ENCODE results near the gene PTPRS. TPM values are rescaled to one million over a fixed set of nuclear protein-coding genes. Genes with fewer than 3 reads are reported as not detected.
"Not testable (repeated sequence)": the region's sequence is repeated elsewhere in the genome, so short reads cannot be mapped to it uniquely, and the experiment has no call there.

The PTPRS gene
- total and polyA plus RNA-seq, 4 donors: 10.9 to 96.7 (median 46.4) TPM

DNA sequence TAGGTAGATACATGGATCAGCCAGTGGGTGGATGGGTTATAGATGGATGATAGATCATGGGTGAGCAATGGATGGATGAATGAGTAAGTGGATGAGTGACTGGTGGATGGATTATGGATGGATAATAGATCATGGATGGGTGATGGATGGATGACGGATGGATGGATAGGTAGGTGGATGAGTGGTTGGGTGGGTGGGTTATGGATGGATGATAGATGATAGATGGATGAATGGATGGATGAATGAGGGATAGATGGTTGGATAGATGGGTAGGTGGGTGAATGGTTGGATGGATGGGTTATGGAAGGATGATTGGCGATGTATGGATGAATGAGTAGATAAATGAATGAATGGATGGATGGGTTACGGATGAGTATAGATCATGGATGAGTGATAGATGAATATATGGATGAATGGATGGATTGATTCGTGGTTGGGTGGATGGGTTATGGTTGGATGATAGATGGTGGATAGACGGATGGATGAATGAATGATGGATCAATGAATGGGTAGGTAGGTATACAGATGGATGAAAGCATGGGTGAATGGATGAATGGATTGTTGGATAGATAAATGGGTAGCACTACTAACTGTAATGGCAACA is 27.0 kb upstream of the PTPRS start:
- H3K9ac ChIP-seq (ENCODE audit: insufficient read depth in 1 of 2, low read length in 2 of 2): no peak overlapping the region

DNA sequence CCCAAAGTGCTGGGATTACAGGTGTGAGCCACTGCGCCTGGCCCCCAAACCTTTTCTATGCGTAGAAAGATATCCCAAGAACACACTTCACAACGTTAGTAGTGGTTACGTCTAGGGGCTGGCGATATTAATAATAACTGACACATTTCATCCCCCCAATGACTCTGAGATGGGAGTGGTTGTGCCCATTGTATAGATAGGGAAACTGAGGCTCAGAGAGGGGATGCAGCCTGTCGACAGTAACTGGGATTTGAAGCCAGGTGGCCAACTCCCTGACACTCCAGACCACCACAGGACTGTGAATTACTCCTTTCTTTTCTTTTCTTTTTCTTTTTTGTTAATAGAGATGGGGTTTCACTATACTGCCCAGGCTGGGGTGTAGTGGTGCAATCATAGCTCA is 25.3 kb upstream of the PTPRS start:
- DNase-seq (no peak), ATAC-seq (ENCODE audit: insufficient read depth, low FRiP score) (no peak)
- Histone ChIP-seq H3K9ac (ENCODE audit: insufficient read depth in 1 of 2, low read length in 2 of 2) (no peak overlapping the region), H3K4me1 (ENCODE audit: control insufficient read depth in 5 of 5, insufficient read depth in 5 of 5, low read length in 5 of 5) (no peaks in the 10 kb centered on the region), H3K9me3 (ENCODE audit: control insufficient read depth in 4 of 4, insufficient read depth in 3 of 4, low read length in 3 of 4) (no peaks in the 10 kb centered on the region), H3K4me3 (no peak overlapping the region), H3K36me3 (ENCODE audit: control insufficient read depth in 4 of 4, insufficient read depth in 4 of 4, low read length in 4 of 4) (no peaks in the 10 kb centered on the region), H3K27ac (ENCODE audit: low read depth in 1 of 2, low read length in 1 of 2) (no peak overlapping the region), H3K27me3 (ENCODE audit: control insufficient read depth in 3 of 3, insufficient read depth in 3 of 3, low read length in 2 of 3) (no peaks in the 10 kb centered on the region)
- 87 to 89% methylated on average over 6 of the region's 6 CpGs for WGBS, 2 donors
- TF ChIP-seq, protein P1, sequence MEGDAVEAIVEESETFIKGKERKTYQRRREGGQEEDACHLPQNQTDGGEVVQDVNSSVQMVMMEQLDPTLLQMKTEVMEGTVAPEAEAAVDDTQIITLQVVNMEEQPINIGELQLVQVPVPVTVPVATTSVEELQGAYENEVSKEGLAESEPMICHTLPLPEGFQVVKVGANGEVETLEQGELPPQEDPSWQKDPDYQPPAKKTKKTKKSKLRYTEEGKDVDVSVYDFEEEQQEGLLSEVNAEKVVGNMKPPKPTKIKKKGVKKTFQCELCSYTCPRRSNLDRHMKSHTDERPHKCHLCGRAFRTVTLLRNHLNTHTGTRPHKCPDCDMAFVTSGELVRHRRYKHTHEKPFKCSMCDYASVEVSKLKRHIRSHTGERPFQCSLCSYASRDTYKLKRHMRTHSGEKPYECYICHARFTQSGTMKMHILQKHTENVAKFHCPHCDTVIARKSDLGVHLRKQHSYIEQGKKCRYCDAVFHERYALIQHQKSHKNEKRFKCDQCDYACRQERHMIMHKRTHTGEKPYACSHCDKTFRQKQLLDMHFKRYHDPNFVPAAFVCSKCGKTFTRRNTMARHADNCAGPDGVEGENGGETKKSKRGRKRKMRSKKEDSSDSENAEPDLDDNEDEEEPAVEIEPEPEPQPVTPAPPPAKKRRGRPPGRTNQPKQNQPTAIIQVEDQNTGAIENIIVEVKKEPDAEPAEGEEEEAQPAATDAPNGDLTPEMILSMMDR (IDR thresholded peaks at IDR 0.05; ENCODE audit: control extremely low read depth, extremely low read depth): no peak

More for the DNA sequence above, 27.0 kb upstream of the PTPRS start:
- Histone ChIP-seq H3K4me3 (no peak overlapping the region), H3K27ac (ENCODE audit: low read depth in 1 of 2, low read length in 1 of 2) (no peak overlapping the region), H3K9me3 (ENCODE audit: control insufficient read depth in 4 of 4, insufficient read depth in 3 of 4, low read length in 3 of 4) (no peaks in the 10 kb centered on the region), H3K36me3 (ENCODE audit: control insufficient read depth in 4 of 4, insufficient read depth in 4 of 4, low read length in 4 of 4) (no peaks in the 10 kb centered on the region), H3K4me1 (ENCODE audit: control insufficient read depth in 5 of 5, insufficient read depth in 5 of 5, low read length in 5 of 5) (no peaks in the 10 kb centered on the region), H3K27me3 (ENCODE audit: control insufficient read depth in 3 of 3, insufficient read depth in 3 of 3, low read length in 2 of 3) (peaks cover 0 to 5% (median 0%) of the 10 kb centered on the region in 3 donors)
- TF ChIP-seq, protein P1 (IDR thresholded peaks at IDR 0.05; ENCODE audit: control extremely low read depth, extremely low read depth): no peak
- no peak for DNase-seq
- 82 to 84% methylated on average over 5 of the region's 5 CpGs for WGBS, 2 donors
- ATAC-seq (ENCODE audit: insufficient read depth, low FRiP score): no peak

DNA sequence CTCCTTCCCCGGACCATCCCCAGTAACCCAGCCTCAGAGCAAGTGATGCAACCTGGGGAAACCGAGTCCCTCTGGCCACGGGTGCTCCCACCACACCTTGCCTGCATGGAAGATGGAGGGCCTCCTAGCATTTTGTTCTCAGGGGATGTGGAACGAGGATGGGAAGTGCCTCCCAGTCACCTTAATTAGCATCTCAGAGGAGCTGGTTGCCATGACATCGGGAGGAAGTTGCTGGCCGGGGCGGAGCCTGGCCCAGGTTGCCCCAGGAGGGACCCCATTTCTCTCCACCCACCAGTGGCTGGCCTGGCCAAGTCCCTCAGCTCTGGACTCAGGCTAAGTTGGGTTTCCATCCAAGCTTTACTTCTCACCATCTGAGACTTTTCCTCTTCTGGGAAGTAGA is 24.1 kb upstream of the PTPRS start:
- no peaks in the 10 kb centered on the region for H3K36me3 ChIP-seq (ENCODE audit: control insufficient read depth in 4 of 4, insufficient read depth in 4 of 4, low read length in 4 of 4)
- H3K9ac ChIP-seq (ENCODE audit: insufficient read depth in 1 of 2, low read length in 2 of 2): no peak overlapping the region
- TF ChIP-seq, protein P1 (IDR thresholded peaks at IDR 0.05; ENCODE audit: control extremely low read depth, extremely low read depth): no peak
- DNase-seq: no peak
- no peaks in the 10 kb centered on the region for H3K4me1 ChIP-seq (ENCODE audit: control insufficient read depth in 5 of 5, insufficient read depth in 5 of 5, low read length in 5 of 5)
- H3K4me3 ChIP-seq: no peak overlapping the region
- no peak overlapping the region for H3K27ac ChIP-seq (ENCODE audit: low read depth in 1 of 2, low read length in 1 of 2)
- H3K9me3 ChIP-seq (ENCODE audit: control insufficient read depth in 4 of 4, insufficient read depth in 3 of 4, low read length in 3 of 4): peaks cover 0 to 2% (median 0%) of the 10 kb centered on the region in 4 donors
- no peaks in the 10 kb centered on the region for H3K27me3 ChIP-seq (ENCODE audit: control insufficient read depth in 3 of 3, insufficient read depth in 3 of 3, low read length in 2 of 3)
- 22 to 32% methylated on average over 7 of the region's 7 CpGs for WGBS, 2 donors
- no peak for ATAC-seq (ENCODE audit: insufficient read depth, low FRiP score)

DNA sequence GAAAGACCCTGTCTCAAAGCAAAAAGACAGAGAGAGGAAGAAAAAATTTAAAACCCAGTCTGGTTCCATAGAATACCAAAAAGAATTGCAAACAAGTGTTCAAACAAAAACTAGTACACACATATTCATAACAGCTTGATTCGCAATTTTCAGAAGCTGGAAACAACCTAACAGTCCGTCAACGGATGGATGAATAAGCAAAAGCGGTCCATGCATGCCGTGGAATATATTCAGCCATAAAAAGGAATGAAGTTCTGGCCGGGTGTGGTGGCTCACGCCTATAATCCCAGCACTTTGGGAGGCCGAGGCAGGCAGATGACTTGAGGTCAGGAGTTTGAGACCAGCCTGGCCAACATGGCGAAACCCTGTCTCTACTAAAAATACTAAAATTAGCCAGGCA is 21.2 kb upstream of the PTPRS start:
- not testable (repeated sequence) for H3K27ac ChIP-seq (ENCODE audit: low read depth in 1 of 2, low read length in 1 of 2); DNase-seq; ATAC-seq (ENCODE audit: insufficient read depth, low FRiP score); H3K4me3 ChIP-seq; H3K9ac ChIP-seq (ENCODE audit: insufficient read depth in 1 of 2, low read length in 2 of 2); H3K27me3 ChIP-seq (ENCODE audit: control insufficient read depth in 3 of 3, insufficient read depth in 3 of 3, low read length in 2 of 3); H3K36me3 ChIP-seq (ENCODE audit: control insufficient read depth in 4 of 4, insufficient read depth in 4 of 4, low read length in 4 of 4); H3K4me1 ChIP-seq (ENCODE audit: control insufficient read depth in 5 of 5, insufficient read depth in 5 of 5, low read length in 5 of 5)
- 84 to 86% methylated on average over 9 of the region's 9 CpGs for WGBS, 2 donors
- H3K9me3 ChIP-seq (ENCODE audit: control insufficient read depth in 4 of 4, insufficient read depth in 3 of 4, low read length in 3 of 4): peaks cover 0 to 12% (median 0%) of the 10 kb centered on the region in 4 donors

Measured in lung (tissue), 12 donors.